ENCODE measurements around the gene SPRR4.
"Not testable (repeated sequence)": the region's sequence is repeated elsewhere in the genome, so short reads cannot be mapped to it uniquely, and the experiment has no call there.

- not testable (repeated sequence) for TF ChIP-seq CTCF (IDR thresholded peaks at IDR 0.05 in 2 of 3, conservative IDR thresholded peaks at IDR 0.05 in 1 of 3; ENCODE audit: control insufficient read depth in 2 of 3, extremely low read depth in 1 of 3, insufficient read depth in 1 of 3, low read depth in 3 of 3, low read length in 3 of 3); JUND (IDR thresholded peaks at IDR 0.05; ENCODE audit: low read depth, low read length); E4F1 (IDR thresholded peaks at IDR 0.05; ENCODE audit: borderline replicate concordance, partially characterized antibody); TAF1 (IDR thresholded peaks at IDR 0.05; ENCODE audit: borderline replicate concordance, low read depth, low read length); CREB1 (IDR thresholded peaks at IDR 0.05; ENCODE audit: low read depth); EZH2 (IDR thresholded peaks at IDR 0.05; ENCODE audit: borderline replicate concordance, control insufficient read depth, low read depth, low read length)
These were observed 40.8 kb downstream of the SPRR4 start for GRCh38 chr1:153011235-153011758.

All from GM12878 (cell line).